PC-9 (cell line): ENCODE results near the gene CHRNA9.

ENCODE experiments used
- CTCF ChIP-seq: fragments of 200-600 bp; sonication (generic); conservative IDR thresholded peaks from 2 replicates; pipeline ENCODE4 v1.6.1; 2017; ENCODE audit warnings: mixed run types, antibody characterized with exemption, mild to moderate bottlenecking, moderate library complexity
- EZH2 ChIP-seq: fragments of 200-600 bp; sonication (generic); IDR thresholded peaks from 2 replicates; pipeline ENCODE4 v1.8.0; 2017; ENCODE audit warnings: antibody characterized with exemption, low read depth

- TF ChIP-seq CTCF (no peak), EZH2 (no peak)
Observed at GRCh38 chr4:40373636-40374035, 38.5 kb downstream of the CHRNA9 start.
